ENCODE measurements around the gene LTBP2. TPM values are rescaled to one million over a fixed set of nuclear protein-coding genes. Genes with fewer than 3 reads are reported as not detected.

Gene LTBP2
- total and polyA plus RNA-seq, 2 of the 8 experiments (the other 6 are each of a cell fraction or from before 2014, with no cell fraction given): 0.48 to 0.89 TPM

GRCh38 chr14:74508292-74508731 lies 103.7 kb downstream of the LTBP2 start:
- Histone ChIP-seq H2AK5ac (ENCODE audit: low read depth, low read length) (no peak overlapping the region), H3K27ac (ENCODE audit: low read depth, low read length) (no peak overlapping the region), H2BK120ac (replicated peaks; ENCODE audit: low read depth, low read length) (no peak overlapping the region), H3K4ac (replicated peaks; ENCODE audit: insufficient read length, low read depth, low read length) (no peak overlapping the region), H4K5ac (ENCODE audit: insufficient read length, low read depth, low read length) (no peak overlapping the region), H3K4me1 (replicated peaks in 1 of 4; ENCODE audit: control insufficient read depth in 3 of 4, insufficient read depth in 4 of 4, low read length in 3 of 4) (peaks cover 0 to 19% (median 11%) of the 10 kb centered on the region in 4 experiments; a peak in 5 of 7 replicates), H4K91ac (replicated peaks; ENCODE audit: insufficient read length, low read length) (no peak overlapping the region), H3K4me2 (ENCODE audit: insufficient read depth in 1 of 2, low read depth in 2 of 2, low read length in 2 of 2) (peak overlapping the region in 1 of 2 experiments; percentile 9; a peak in 1 of 4 replicates), H3K14ac (ENCODE audit: insufficient read length) (no peak overlapping the region), H2AFZ (ENCODE audit: low read length) (no peak overlapping the region), H3K79me2 (ENCODE audit: control insufficient read depth in 1 of 2, insufficient read depth in 2 of 2, low read length in 2 of 2) (no peaks in the 10 kb centered on the region), H2BK12ac (ENCODE audit: low read depth, low read length) (no peak overlapping the region), H3K23me2 (ENCODE audit: low read depth, low read length) (no peaks in the 10 kb centered on the region), H2BK15ac (ENCODE audit: low read length) (no peak overlapping the region), H3K9me3 (ENCODE audit: insufficient read depth in 2 of 2, low read depth in 1 of 2, low read length in 1 of 2) (no peaks in the 10 kb centered on the region), H3K4me3 (ENCODE audit: extremely low read depth in 1 of 4, insufficient read depth in 2 of 4, low read depth in 3 of 4, low read length in 4 of 4) (no peak overlapping the region), H3K27me3 (replicated peaks in 1 of 4; ENCODE audit: control insufficient read depth in 3 of 4, extremely low read depth in 1 of 4, insufficient read depth in 3 of 4, low read length in 3 of 4) (no peaks in the 10 kb centered on the region; a peak in 1 of 7 replicates), H3K36me3 (ENCODE audit: control insufficient read depth in 2 of 4, insufficient read depth in 4 of 4, low read length in 3 of 4) (no peaks in the 10 kb centered on the region), H3K18ac (ENCODE audit: extremely low read depth, low read length) (no peak overlapping the region), H4K8ac (ENCODE audit: extremely low read depth, insufficient read depth, low read length) (no peak overlapping the region), H2BK20ac (ENCODE audit: low read length) (no peak overlapping the region), H2BK5ac (ENCODE audit: low read depth, low read length) (no peak overlapping the region), H4K20me1 (replicated peaks in 1 of 2; ENCODE audit: control insufficient read depth in 1 of 2, insufficient read depth in 2 of 2, low read length in 2 of 2) (no peaks in the 10 kb centered on the region), H3K23ac (ENCODE audit: insufficient read length) (no peak overlapping the region), H3K79me1 (ENCODE audit: low read depth, low read length) (no peaks in the 10 kb centered on the region), H3K56ac (replicated peaks; ENCODE audit: insufficient read length, low read depth, low read length) (no peak overlapping the region), H3K9ac (replicated peaks in 1 of 4; ENCODE audit: extremely low read depth in 1 of 4, low read depth in 3 of 4, low read length in 3 of 4) (no peak overlapping the region)
- WGBS, 2 experiments (ENCODE audit: extremely low coverage in 1 of 2, insufficient coverage in 1 of 2, insufficient read length in 1 of 2, insufficient replicate concordance in 2 of 2, low coverage in 1 of 2, low lambda C conversion rate in 2 of 2, missing lambda C conversion rate in 1 of 2): 35% methylated on average over 13 of the region's 15 CpGs; no CpG with 5 or more reads in 1 of the 2 experiments
- FAIRE-seq: peak; percentile 68
- CTCF ChIA-PET (ENCODE audit: partially characterized antibody): interaction anchor here (0.8 to 6.5 kb wide), 32 partner anchors 8 to 251 kb away, joined by 3 to 64 read pairs (median 6); no protein-coding TSS in a partner anchor
- POLR2A ChIA-PET (ENCODE audit: partially characterized antibody): interaction anchor here (0.8 to 2.2 kb wide), 4 partner anchors 10 to 182 kb away, joined by 3 to 7 read pairs (median 3); partner anchors contain the start of gene LTBP2
- DNase-seq (ENCODE audit: low read depth in 1 of 2, low spot score in 2 of 2): no peak
- TF ChIP-seq CREB1 (IDR thresholded peaks at IDR 0.05) (0 out of 2 replicates have a peak, but pooled peaks have one; percentile 45), YY1 (IDR thresholded peaks at IDR 0.05; ENCODE audit: low read depth, low read length) (peak; percentile 61; the same call in 1 of the 2 replicates), RAD21 (IDR thresholded peaks at IDR 0.05 in 1 of 2, conservative IDR thresholded peaks at IDR 0.05 in 1 of 2; ENCODE audit: low read depth in 2 of 2, low read length in 2 of 2) (peak; percentile 60 to 74), SP2 (IDR thresholded peaks at IDR 0.05; ENCODE audit: low read length) (no peak), CBX5 (IDR thresholded peaks at IDR 0.05; ENCODE audit: low read depth, low read length) (no peak), SAP30 (IDR thresholded peaks at IDR 0.05; ENCODE audit: insufficient read depth, insufficient replicate concordance, low read length) (no peak)
- TF ChIP-seq, protein P1, sequence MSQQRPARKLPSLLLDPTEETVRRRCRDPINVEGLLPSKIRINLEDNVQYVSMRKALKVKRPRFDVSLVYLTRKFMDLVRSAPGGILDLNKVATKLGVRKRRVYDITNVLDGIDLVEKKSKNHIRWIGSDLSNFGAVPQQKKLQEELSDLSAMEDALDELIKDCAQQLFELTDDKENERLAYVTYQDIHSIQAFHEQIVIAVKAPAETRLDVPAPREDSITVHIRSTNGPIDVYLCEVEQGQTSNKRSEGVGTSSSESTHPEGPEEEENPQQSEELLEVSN (IDR thresholded peaks at IDR 0.05): 0 out of 2 replicates have a peak, but pooled peaks have one; percentile 18
- TF ChIP-seq, protein P2, sequence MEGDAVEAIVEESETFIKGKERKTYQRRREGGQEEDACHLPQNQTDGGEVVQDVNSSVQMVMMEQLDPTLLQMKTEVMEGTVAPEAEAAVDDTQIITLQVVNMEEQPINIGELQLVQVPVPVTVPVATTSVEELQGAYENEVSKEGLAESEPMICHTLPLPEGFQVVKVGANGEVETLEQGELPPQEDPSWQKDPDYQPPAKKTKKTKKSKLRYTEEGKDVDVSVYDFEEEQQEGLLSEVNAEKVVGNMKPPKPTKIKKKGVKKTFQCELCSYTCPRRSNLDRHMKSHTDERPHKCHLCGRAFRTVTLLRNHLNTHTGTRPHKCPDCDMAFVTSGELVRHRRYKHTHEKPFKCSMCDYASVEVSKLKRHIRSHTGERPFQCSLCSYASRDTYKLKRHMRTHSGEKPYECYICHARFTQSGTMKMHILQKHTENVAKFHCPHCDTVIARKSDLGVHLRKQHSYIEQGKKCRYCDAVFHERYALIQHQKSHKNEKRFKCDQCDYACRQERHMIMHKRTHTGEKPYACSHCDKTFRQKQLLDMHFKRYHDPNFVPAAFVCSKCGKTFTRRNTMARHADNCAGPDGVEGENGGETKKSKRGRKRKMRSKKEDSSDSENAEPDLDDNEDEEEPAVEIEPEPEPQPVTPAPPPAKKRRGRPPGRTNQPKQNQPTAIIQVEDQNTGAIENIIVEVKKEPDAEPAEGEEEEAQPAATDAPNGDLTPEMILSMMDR (IDR thresholded peaks at IDR 0.05; ENCODE audit: control extremely low read depth in 1 of 3, insufficient read depth in 1 of 3, low read depth in 1 of 3, low read length in 3 of 3): peak in 2 of 3 experiments; percentile 99 to 100; a peak in 3 of 4 replicates
- TF ChIP-seq, protein P3, sequence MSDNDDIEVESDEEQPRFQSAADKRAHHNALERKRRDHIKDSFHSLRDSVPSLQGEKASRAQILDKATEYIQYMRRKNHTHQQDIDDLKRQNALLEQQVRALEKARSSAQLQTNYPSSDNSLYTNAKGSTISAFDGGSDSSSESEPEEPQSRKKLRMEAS (IDR thresholded peaks at IDR 0.05): peak; percentile 71

All from H1 (cell line).